Nucleus accumbens (tissue), 56 donors: ENCODE data around the gene COL4A5.

ENCODE experiments used
- DNase-seq, 56 donors: peaks; one replicate each; lab custom pipeline; 2025; lab: John Stamatoyannopoulos, UW

COL4A5 gene

DNA sequence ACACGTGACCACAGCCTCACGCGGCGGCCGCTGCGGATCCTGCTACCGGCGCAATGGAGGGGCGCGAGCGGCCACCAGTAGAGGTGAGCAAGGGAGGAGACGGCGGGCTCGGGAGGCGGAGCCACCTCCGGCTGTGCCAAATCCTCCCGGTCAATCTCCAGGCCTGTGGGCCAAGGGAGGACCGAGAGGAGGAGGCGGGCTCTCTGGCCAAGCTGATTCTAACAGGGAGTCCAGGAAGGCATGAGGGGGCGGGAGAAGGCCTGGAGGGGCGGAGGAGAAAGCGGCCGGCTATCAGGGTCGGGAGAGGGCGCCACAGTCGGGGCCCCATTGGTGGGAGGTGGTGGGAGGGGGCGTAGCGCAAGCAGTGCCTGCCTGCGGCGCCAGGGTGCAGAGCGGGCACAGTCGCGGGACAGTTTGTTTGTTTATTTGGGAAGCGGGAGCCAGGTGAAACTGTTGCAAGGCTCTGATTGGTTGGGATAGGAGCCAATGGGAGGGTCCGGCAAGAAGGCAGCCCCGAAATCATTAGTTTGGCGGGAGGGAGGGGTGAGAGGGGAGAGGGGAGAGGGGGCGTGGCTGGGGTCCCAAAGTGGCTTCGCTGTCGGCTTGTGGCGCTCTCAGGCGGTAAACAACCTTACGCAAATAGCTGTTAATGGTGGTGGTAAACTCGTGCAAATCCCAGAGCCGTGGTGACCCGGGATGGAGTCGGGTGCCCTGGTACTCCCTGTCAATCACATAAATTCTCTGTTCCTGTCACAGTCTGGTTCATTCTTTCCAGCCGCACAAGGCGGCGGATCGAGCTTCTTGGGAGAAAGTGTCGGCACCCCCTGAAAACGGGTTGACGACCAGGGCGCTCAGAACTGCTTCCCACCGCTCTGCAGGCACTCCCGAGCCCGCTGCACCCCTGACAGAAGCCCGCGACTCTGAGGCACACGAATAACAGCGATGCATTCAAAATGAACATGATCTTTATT lies 297.2 kb downstream of the COL4A5 start, which contains the start of gene IRS4:
IRS4 (minus strand) TSS at position 55 of the 971 bp plus-strand sequence.
- DNase-seq: peak in 29 of 56 donors; percentile 1 to 62 (median 20)

DNA sequence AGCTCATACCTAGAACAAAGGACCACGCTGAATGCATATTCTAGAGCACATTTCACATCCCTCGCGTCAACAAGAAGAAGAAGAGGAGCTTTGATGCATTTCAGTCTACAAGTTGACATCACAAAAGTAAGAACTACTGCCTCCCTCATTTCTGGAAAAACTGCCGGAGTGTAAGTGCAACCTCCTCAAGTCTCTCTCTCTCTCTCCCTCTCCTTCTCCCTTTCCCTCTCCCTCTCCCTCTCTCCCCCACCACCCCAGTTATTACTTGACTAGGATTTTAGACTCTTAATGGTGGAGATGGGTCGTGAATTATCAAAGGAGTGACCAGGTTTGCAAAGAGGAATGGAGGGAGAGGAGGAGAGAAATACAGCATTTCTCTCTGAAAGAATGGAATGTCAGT lies 298.1 kb downstream of the COL4A5 start:
- no peak for DNase-seq

DNA sequence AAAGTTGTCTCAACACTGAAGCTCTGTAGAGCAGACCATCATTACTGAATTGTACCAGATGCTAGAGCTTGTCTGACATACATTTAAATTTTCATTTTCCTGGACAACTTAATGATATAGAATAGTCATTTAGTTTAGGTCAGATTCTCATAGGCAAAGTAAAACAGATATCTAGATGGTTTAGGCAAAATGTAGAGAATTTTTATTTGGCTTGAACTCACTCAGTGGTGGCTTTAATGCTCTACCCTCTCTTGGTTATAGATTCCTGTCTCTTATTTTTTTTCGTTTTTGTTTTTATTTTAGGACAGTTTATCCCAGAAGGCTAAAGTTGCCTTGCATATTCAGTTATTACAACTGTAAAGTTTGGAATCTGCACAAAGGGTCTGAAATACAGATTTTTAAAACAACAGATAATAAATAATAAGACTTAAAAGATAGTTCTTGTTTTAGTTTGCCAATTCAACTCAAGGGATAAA lies 300.7 kb downstream of the COL4A5 start:
- no peak for DNase-seq
